K562 (cell line): Measurements from ENCODE around the gene DELE1.

Experiments used
- CTCF ChIP-seq, 3 experiments: IDR thresholded peaks in 2 of 3; conservative IDR thresholded peaks in 1 of 3; 2 replicates each; pipeline ENCODE4 v1.5.1; 2011 to 2012; ENCODE audit warnings: low read length in 3 of 3, mild to moderate bottlenecking in 3 of 3, control low read depth in 2 of 3, improper control_type of control experiment in 1 of 3, inconsistent platforms in 1 of 3, low read depth in 1 of 3, mixed read lengths in 1 of 3, moderate library complexity in 1 of 3; ENCODE audit not compliant: insufficient read depth in 2 of 3
- MAFF ChIP-seq: IDR thresholded peaks from 2 replicates; pipeline ENCODE4 v1.6.1; 2012; ENCODE audit warnings: low read length, improper control_type of control experiment
- MECOM ChIP-seq: fragments of 250-450 bp; sonication (Bioruptor Pico); IDR thresholded peaks from 2 replicates; pipeline ENCODE4 v1.8.0; 2022; ENCODE audit warnings: inconsistent platforms
- NFIX ChIP-seq: fragments of 250-450 bp; sonication (Bioruptor Pico); IDR thresholded peaks from 2 replicates; pipeline ENCODE4 v1.4.0; 2020; ENCODE audit warnings: low read depth, mild to moderate bottlenecking, moderate library complexity
- NFXL1 ChIP-seq: fragments of 450-650 bp; formaldehyde crosslinking; IDR thresholded peaks from 2 replicates; pipeline ENCODE4 v1.4.0; 2021; ENCODE audit warnings: mild to moderate bottlenecking
- NR0B1 ChIP-seq: fragments of 450-650 bp; IDR thresholded peaks from one replicate; pipeline ENCODE4 v1.6.1; 2018; ENCODE audit warnings: mild to moderate bottlenecking, moderate library complexity; ENCODE audit not compliant: partially characterized antibody
- PHB2 ChIP-seq: fragments of 450-650 bp; IDR thresholded peaks from 2 replicates; pipeline ENCODE4 v1.6.1; 2017; ENCODE audit warnings: low read depth
- POLR2A ChIP-seq: fragments of 450-650 bp; conservative IDR thresholded peaks from 2 replicates; pipeline ENCODE4 v1.6.1; 2016
- POLR2AphosphoS5 ChIP-seq: IDR thresholded peaks from 2 replicates; pipeline ENCODE4 v1.6.1; 2011; ENCODE audit warnings: mild to moderate bottlenecking, low read depth, low read length, moderate library complexity; ENCODE audit not compliant: control insufficient read depth, insufficient read depth
- RAD21 ChIP-seq, 2 experiments: fragments of 250-450 bp in 1 of 2; fragments of 450-650 bp in 1 of 2; sonication (Bioruptor Pico) in 1 of 2; formaldehyde crosslinking in 1 of 2; IDR thresholded peaks in 1 of 2; conservative IDR thresholded peaks in 1 of 2; 2 replicates each; pipeline versions ENCODE4 v1.4.0 to v1.8.0; 2020 to 2022; ENCODE audit warnings: mild to moderate bottlenecking in 2 of 2, moderate library complexity in 1 of 2
- TCF7L2 ChIP-seq: fragments of 150-350 bp; IDR thresholded peaks from 2 replicates; pipeline ENCODE4 v1.6.1; 2016; ENCODE audit warnings: low read depth, mild to moderate bottlenecking, low read length, moderate library complexity
- ZNF766 ChIP-seq: fragments of 200-800 bp; sonication (Bioruptor generic); conservative IDR thresholded peaks from 2 replicates; pipeline ENCODE4 v1.6.1; 2016; ENCODE audit warnings: missing genetic modification characterization, missing compliant biosample characterization

GRCh38 chr5:141948812-141949211 lies 25.1 kb downstream of the DELE1 start:
- TF ChIP-seq NFXL1 (no peak), ZNF766 (CRISPR knock-in tag) (no peak), CTCF (IDR thresholded peaks at IDR 0.05 in 2 of 3, conservative IDR thresholded peaks at IDR 0.05 in 1 of 3; ENCODE audit: insufficient read depth in 2 of 3, low read depth in 1 of 3, low read length in 3 of 3) (no peak), MECOM (CRISPR knock-in tag) (no peak), TCF7L2 (no peak), POLR2A (no peak), POLR2AphosphoS5 (no peak), PHB2 (no peak), NFIX (CRISPR knock-in tag) (no peak), RAD21 (CRISPR knock-in tag; conservative IDR thresholded peaks at IDR 0.05 in 1 of 2, IDR thresholded peaks at IDR 0.05 in 1 of 2) (no peak), MAFF (no peak), NR0B1 (no peak)
